WTC11 (cell line): ENCODE data around the gene PIEZO1. TPM values are rescaled to one million over a fixed set of nuclear protein-coding genes. Genes with fewer than 3 reads are reported as not detected.

Experiments used
- ATAC-seq: fragments of 200-7000 bp; cut with Tn5 transposase; 2 replicates; pipeline ENCODE4 v1.10.0; 2021; ENCODE audit warnings: mild to moderate bottlenecking, moderate library complexity
- CTCF ChIA-PET: fragments of 300-600 bp; sonication (Branson Sonifier 250); formaldehyde crosslinking; loops from one replicate; lab custom pipeline; 2021; ENCODE audit warnings: antibody characterized with exemption; lab: Charles Lee
- POLR2A ChIA-PET: fragments of 350-600 bp; sonication (Branson Sonifier 250); formaldehyde crosslinking; loops from one replicate; lab custom pipeline; 2021; ENCODE audit warnings: antibody characterized with exemption; lab: Charles Lee
- DNase-seq: peaks from one replicate; pipeline ENCODE4 v3.0.0; 2021; ENCODE audit warnings: low spot score
- H3K27ac Mint-ChIP-seq: 2 replicates; pipeline ENCODE4 v1.8.0; 2021; ENCODE audit warnings: mixed read lengths
- H3K27me3 Mint-ChIP-seq: 2 replicates; pipeline ENCODE4 v1.8.0; 2021; ENCODE audit warnings: low read depth, mild to moderate bottlenecking, moderate library complexity, mixed read lengths
- H3K36me3 Mint-ChIP-seq: 2 replicates; pipeline ENCODE4 v1.8.0; 2021; ENCODE audit warnings: mixed read lengths
- H3K4me1 Mint-ChIP-seq: 2 replicates; pipeline ENCODE4 v1.8.0; 2022; ENCODE audit warnings: mixed read lengths
- H3K4me3 Mint-ChIP-seq: 2 replicates; pipeline ENCODE4 v1.8.0; 2021; ENCODE audit warnings: mild to moderate bottlenecking, moderate library complexity, mixed read lengths
- H3K9me3 Mint-ChIP-seq: 2 replicates; pipeline ENCODE4 v1.8.0; 2021; ENCODE audit warnings: mixed read lengths
- ETV6 ChIP-seq: sonication (generic); formaldehyde crosslinking; IDR thresholded peaks from 2 replicates; pipeline ENCODE4 v1.8.1; 2022; ENCODE audit warnings: mild to moderate bottlenecking, missing genetic modification reagents
- FOXP1 ChIP-seq: sonication (generic); formaldehyde crosslinking; IDR thresholded peaks from 2 replicates; pipeline ENCODE4 v1.8.0; 2022; ENCODE audit warnings: missing genetic modification reagents, mild to moderate bottlenecking, moderate library complexity, borderline replicate concordance
- GABPB1 ChIP-seq: sonication (generic); formaldehyde crosslinking; IDR thresholded peaks from 2 replicates; pipeline ENCODE4 v1.8.1; 2023; ENCODE audit warnings: mild to moderate bottlenecking, missing genetic modification reagents
- IRF2 ChIP-seq: sonication (generic); formaldehyde crosslinking; IDR thresholded peaks from 2 replicates; pipeline ENCODE4 v1.8.0; 2022; ENCODE audit warnings: low read depth, missing genetic modification reagents, borderline replicate concordance
- JAZF1 ChIP-seq: fragments of 250-450 bp; sonication (Bioruptor Pico); IDR thresholded peaks from 2 replicates; pipeline ENCODE4 v1.9.0; 2021; ENCODE audit warnings: moderate library complexity, mild to moderate bottlenecking, inconsistent platforms
- KAT7 ChIP-seq: sonication (generic); formaldehyde crosslinking; IDR thresholded peaks from 2 replicates; pipeline ENCODE4 v1.8.1; 2023; ENCODE audit warnings: missing genetic modification reagents, mild to moderate bottlenecking, borderline replicate concordance
- NR1H2 ChIP-seq: sonication (generic); formaldehyde crosslinking; IDR thresholded peaks from 2 replicates; pipeline ENCODE4 v1.9.0; 2021; ENCODE audit warnings: mild to moderate bottlenecking, moderate library complexity, missing genetic modification reagents
- OVOL2 ChIP-seq: fragments of 250-450 bp; sonication (Bioruptor Pico); IDR thresholded peaks from 2 replicates; pipeline ENCODE4 v1.9.0; 2021; ENCODE audit warnings: mild to moderate bottlenecking, borderline replicate concordance
- SP1 ChIP-seq: sonication (generic); formaldehyde crosslinking; conservative IDR thresholded peaks from 2 replicates; pipeline ENCODE4 v1.8.1; 2022; ENCODE audit warnings: missing genetic modification reagents
- STAT6 ChIP-seq: sonication (generic); formaldehyde crosslinking; conservative IDR thresholded peaks from 2 replicates; pipeline ENCODE4 v1.8.1; 2023; ENCODE audit warnings: mild to moderate bottlenecking, low read depth, missing genetic modification reagents, moderate library complexity
- TEAD4 ChIP-seq: sonication (generic); formaldehyde crosslinking; IDR thresholded peaks from 2 replicates; pipeline ENCODE4 v1.8.0; 2022; ENCODE audit warnings: mild to moderate bottlenecking, missing genetic modification reagents
- ZBTB43 ChIP-seq: sonication (generic); formaldehyde crosslinking; IDR thresholded peaks from 2 replicates; pipeline ENCODE4 v1.8.1; 2023; ENCODE audit warnings: mild to moderate bottlenecking, missing genetic modification reagents
- ZSCAN18 ChIP-seq: fragments of 250-450 bp; sonication (Bioruptor Pico); IDR thresholded peaks from 2 replicates; pipeline ENCODE4 v2.1.2; 2022; ENCODE audit warnings: mild to moderate bottlenecking, moderate library complexity
- total RNA-seq: library from RNA; stranded (reverse); gene quantifications from 3 replicates; pipeline ENCODE4 v1.2.3, GENCODE V29; 2021
- TF ChIP-seq, protein P1 (sequence below): sonication (generic); formaldehyde crosslinking; IDR thresholded peaks from 2 replicates; pipeline ENCODE4 v1.8.0; 2022; ENCODE audit warnings: missing genetic modification reagents
- TF ChIP-seq, protein P2 (sequence below): sonication (generic); formaldehyde crosslinking; IDR thresholded peaks from 2 replicates; pipeline ENCODE4 v1.8.0; 2023; ENCODE audit warnings: missing genetic modification reagents
- TF ChIP-seq, protein P3 (sequence below): fragments of 250-450 bp; sonication (Bioruptor Pico); IDR thresholded peaks from 2 replicates; pipeline ENCODE4 v1.9.0; 2021; ENCODE audit warnings: mild to moderate bottlenecking

Gene PIEZO1
- total RNA-seq, 1 experiment from 2014 or later, result 71.3 TPM

DNA sequence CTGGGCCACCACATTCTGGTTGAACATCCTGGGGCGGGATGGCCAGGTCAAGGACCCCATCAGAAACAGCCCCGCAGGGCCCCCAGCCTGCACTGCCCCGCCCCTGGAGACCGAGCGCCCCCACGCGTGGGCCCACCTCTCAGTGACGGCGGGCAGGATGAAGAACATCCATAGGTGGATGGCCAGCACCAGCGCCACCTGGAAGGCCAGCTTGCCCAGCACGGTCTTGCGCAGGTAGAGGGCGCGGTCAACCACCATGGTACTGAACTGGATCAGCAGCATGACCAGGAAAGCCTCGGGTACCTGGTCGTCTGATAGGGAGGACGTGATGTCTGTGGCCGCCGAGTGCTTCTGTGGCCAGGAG, 65.1 kb downstream of the PIEZO1 start (continued):
- TF ChIP-seq ZBTB43 (CRISPR knock-in tag), result no peak

GRCh38 chr16:88719267-88719932, 65.6 kb downstream of the PIEZO1 start:
- Mint-ChIP-seq H3K27ac (no peak overlapping the region), H3K4me1 (no peaks in the 10 kb centered on the region), H3K27me3 (no peaks in the 10 kb centered on the region), H3K4me3 (no peak overlapping the region), H3K36me3 (peaks cover 12% of the 10 kb centered on the region), H3K9me3 (no peaks in the 10 kb centered on the region)
- ChIA-PET POLR2A (no interaction called here), CTCF (interaction anchor here (0.5 to 5.1 kb wide), 2 partner anchors 18 to 160 kb away, joined by 7 to 41 read pairs; no protein-coding TSS in a partner anchor)
- DNase-seq (no peak), ATAC-seq (no peak)
- TF ChIP-seq OVOL2 (CRISPR knock-in tag) (no peak), IRF2 (no peak), SP1 (CRISPR knock-in tag) (no peak), NR1H2 (CRISPR knock-in tag) (no peak)
- TF ChIP-seq, protein P1, sequence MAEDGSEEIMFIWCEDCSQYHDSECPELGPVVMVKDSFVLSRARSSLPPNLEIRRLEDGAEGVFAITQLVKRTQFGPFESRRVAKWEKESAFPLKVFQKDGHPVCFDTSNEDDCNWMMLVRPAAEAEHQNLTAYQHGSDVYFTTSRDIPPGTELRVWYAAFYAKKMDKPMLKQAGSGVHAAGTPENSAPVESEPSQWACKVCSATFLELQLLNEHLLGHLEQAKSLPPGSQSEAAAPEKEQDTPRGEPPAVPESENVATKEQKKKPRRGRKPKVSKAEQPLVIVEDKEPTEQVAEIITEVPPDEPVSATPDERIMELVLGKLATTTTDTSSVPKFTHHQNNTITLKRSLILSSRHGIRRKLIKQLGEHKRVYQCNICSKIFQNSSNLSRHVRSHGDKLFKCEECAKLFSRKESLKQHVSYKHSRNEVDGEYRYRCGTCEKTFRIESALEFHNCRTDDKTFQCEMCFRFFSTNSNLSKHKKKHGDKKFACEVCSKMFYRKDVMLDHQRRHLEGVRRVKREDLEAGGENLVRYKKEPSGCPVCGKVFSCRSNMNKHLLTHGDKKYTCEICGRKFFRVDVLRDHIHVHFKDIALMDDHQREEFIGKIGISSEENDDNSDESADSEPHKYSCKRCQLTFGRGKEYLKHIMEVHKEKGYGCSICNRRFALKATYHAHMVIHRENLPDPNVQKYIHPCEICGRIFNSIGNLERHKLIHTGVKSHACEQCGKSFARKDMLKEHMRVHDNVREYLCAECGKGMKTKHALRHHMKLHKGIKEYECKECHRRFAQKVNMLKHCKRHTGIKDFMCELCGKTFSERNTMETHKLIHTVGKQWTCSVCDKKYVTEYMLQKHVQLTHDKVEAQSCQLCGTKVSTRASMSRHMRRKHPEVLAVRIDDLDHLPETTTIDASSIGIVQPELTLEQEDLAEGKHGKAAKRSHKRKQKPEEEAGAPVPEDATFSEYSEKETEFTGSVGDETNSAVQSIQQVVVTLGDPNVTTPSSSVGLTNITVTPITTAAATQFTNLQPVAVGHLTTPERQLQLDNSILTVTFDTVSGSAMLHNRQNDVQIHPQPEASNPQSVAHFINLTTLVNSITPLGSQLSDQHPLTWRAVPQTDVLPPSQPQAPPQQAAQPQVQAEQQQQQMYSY (CRISPR knock-in tag), result no peak
- TF ChIP-seq, protein P2, sequence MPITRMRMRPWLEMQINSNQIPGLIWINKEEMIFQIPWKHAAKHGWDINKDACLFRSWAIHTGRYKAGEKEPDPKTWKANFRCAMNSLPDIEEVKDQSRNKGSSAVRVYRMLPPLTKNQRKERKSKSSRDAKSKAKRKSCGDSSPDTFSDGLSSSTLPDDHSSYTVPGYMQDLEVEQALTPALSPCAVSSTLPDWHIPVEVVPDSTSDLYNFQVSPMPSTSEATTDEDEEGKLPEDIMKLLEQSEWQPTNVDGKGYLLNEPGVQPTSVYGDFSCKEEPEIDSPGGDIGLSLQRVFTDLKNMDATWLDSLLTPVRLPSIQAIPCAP (CRISPR knock-in tag), result no peak

- no peak for ATAC-seq
- CTCF ChIA-PET, result interaction anchor here (5.2 kb wide), 1 partner anchor 19 kb away, joined by 41 read pairs; no protein-coding TSS in a partner anchor
- TF ChIP-seq TEAD4 (CRISPR knock-in tag), result no peak
- TF ChIP-seq ETV6 (CRISPR knock-in tag), result no peak
- no peak for TF ChIP-seq FOXP1
- TF ChIP-seq KAT7 (CRISPR knock-in tag), result no peak
- TF ChIP-seq, protein P3, sequence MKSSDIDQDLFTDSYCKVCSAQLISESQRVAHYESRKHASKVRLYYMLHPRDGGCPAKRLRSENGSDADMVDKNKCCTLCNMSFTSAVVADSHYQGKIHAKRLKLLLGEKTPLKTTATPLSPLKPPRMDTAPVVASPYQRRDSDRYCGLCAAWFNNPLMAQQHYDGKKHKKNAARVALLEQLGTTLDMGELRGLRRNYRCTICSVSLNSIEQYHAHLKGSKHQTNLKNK (CRISPR knock-in tag), result no peak
- TF ChIP-seq JAZF1 (CRISPR knock-in tag), result no peak
- no peak for TF ChIP-seq GABPB1 (CRISPR knock-in tag)
- no peak for TF ChIP-seq STAT6 (CRISPR knock-in tag)
- TF ChIP-seq ZSCAN18, result no peak
- POLR2A ChIA-PET, result no interaction called here
- Mint-ChIP-seq H3K9me3 (no peaks in the 10 kb centered on the region), H3K27me3 (no peaks in the 10 kb centered on the region), H3K4me1 (no peaks in the 10 kb centered on the region), H3K27ac (no peak overlapping the region), H3K36me3 (peaks cover 12% of the 10 kb centered on the region), H3K4me3 (no peak overlapping the region)
- DNase-seq, result no peak
Measured at GRCh38 chr16:88718178-88718577, 66.8 kb downstream of the PIEZO1 start.
